Measurements from ENCODE around the gene XRCC5.

The XRCC5 gene

DNA sequence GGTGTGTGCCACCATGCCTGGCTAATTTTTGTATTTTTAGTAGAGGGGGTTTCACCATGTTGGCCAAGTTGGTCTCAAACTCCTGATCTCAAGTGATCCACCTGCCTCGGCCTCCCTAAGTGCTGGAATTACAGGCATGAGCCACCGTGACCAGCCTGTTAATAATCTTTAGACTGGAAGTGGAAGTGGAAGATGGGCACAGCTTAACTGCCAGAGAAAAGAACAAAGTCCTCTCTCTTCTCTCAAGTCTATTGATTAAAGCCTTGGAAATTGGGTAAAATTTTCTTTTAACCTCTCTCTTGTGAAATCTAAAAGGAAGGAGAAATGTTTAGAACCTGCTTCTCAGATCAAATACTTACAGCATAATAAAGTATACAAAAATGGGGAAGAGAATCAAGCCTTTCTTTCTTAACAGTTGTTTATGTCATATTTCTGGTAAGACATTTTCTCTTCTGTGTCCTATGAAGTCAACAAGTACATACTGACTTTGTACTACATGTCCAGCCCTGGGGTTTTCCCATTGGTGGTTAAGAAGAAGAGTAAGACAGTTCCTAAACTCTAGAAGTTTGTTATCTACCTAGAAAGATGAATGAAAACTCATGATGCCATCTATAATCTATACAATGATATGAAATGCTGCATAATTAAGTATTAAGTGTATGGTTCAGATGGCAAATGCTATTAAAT is 22.8 kb upstream of the XRCC5 start:
- DNase-seq: no peak

DNA sequence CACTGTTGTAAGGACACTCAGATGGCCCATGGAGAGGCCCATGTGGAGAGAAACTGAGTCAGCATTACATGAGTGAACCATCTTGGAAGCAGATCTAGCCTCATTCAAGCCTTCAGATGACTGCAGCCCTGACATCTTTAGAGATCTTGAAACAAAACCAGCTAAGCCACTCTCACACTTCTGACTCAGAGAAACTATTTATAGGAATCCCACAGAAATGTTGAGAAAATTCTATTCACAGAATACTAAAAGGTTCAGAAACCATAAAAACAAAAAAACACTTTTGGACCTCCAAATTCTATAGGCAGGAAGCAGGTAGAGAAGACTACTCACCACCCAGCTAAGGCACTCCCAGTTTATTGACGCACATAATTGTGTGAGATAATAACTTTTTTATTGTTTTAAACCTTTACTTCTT is 18.8 kb upstream of the XRCC5 start:
- no peak for DNase-seq

DNA sequence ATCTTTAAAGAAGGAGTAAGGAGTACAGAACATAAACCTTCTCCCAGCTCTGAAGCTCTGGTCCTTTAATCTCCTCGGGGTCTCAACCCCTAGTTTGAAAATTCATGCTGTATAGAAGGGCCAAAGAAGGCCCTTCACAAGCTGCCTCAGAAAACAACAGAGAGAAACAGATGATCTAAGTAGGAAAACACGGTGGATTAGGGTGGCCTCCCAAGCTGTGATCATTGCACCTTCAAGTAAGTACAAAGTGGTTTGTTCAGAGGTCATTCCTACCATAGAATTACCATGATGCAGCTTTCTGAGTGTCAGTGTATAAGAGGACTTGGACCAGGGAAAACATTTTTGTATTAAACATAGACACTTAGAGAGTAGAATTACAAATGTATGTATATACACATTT is 16.5 kb upstream of the XRCC5 start:
- DNase-seq: no peak

DNA sequence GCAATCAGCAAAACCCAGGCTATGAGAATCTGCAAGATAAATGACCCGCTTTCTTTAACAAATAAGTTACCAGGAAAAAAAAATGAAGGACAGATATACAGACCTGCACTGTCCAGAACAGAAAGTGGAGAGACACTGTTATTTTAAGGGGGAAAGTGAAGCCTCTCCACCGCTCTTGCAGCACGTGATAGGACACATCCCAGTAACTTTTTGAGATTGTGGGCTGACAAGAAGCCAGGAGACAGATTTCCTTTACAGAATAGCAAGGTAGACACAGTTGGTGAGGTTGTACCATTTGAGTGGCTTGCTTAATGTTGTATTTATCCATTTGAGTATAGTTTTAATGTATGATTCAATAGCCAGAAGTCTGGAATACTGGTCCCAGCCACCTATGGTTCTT is 14.4 kb upstream of the XRCC5 start:
- DNase-seq: no peak

GRCh38 chr2:216098421-216099334 is 10.5 kb upstream of the XRCC5 start:
- DNase-seq: no peak

- no peak for DNase-seq
Measured at GRCh38 chr2:216101109-216101508, 8.0 kb upstream of the XRCC5 start.

GRCh38 chr2:216103213-216103612 is 5.9 kb upstream of the XRCC5 start:
- DNase-seq: no peak

DNA sequence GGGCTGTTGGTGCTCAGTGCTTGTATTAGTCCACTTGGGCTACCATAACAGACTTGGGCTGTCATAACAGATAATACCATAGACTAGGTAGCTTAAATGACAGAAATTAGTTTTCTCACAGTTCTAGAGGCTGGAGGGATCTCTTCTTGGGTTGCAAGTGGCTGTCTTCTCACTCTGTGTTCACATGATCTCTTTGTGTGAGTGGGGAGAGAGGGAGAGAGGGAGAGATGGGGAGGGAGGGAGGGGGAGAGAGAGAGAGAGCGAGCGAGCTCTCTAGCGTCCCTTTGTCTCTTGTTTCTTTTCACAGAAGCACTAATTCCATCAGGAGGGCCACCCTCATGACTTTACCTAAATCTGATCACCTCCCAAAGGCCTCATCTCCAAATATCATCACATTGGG is 4.5 kb upstream of the XRCC5 start:
- DNase-seq: no peak

GRCh38 chr2:216107320-216107719 is 1.8 kb upstream of the XRCC5 start:
- no peak for DNase-seq

- DNase-seq: no peak
Measured at GRCh38 chr2:216107760-216108159, 1.4 kb upstream of the XRCC5 start.

- no peak for DNase-seq
Measured at GRCh38 chr2:216108310-216108966, 710 bp upstream of the XRCC5 start.

- DNase-seq: no peak
Measured at GRCh38 chr2:216109962-216110614, 940 bp downstream of the XRCC5 start.

DNA sequence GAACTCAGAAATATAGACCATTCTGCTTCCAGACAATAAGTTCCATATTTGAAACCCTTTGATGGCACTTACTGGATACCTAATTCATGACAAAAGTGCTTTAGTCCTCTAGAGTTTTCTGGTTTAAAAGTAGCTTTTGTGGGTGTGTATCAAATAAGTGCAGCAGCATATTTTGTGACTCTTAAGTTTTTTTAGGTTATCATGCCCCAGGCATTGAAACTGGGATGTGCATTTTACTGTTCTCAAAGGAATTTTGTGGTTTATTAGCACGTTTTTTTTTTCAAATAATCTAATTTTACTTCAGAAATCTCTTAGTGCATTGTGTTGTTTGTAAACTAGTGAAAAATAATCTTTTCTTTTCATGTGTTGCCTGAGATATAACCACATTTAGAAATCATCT is 1.5 kb downstream of the XRCC5 start:
- no peak for DNase-seq

- no peak for DNase-seq
Measured at GRCh38 chr2:216111122-216111521, 2.0 kb downstream of the XRCC5 start.

GRCh38 chr2:216112926-216113325 is 3.8 kb downstream of the XRCC5 start:
- no peak for DNase-seq

- DNase-seq: no peak
Measured at GRCh38 chr2:216113572-216113971, 4.4 kb downstream of the XRCC5 start.

DNA sequence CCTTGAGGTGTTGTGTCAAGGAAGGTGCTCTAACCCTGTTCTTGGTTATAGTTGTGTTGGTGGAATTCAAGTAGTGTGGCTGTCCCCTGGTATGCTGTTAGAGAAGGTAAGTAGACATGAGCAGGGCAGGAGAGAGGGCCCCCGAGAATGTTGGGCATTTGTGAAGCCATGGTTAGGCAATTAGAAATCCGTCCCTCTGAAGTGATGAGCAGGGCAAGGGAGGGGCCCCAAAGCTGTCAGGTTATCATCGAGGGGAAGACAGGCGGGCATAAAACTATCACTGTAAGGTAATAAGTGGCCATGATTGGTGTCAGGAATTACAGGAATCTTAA is 5.2 kb downstream of the XRCC5 start:
- DNase-seq: no peak

DNA sequence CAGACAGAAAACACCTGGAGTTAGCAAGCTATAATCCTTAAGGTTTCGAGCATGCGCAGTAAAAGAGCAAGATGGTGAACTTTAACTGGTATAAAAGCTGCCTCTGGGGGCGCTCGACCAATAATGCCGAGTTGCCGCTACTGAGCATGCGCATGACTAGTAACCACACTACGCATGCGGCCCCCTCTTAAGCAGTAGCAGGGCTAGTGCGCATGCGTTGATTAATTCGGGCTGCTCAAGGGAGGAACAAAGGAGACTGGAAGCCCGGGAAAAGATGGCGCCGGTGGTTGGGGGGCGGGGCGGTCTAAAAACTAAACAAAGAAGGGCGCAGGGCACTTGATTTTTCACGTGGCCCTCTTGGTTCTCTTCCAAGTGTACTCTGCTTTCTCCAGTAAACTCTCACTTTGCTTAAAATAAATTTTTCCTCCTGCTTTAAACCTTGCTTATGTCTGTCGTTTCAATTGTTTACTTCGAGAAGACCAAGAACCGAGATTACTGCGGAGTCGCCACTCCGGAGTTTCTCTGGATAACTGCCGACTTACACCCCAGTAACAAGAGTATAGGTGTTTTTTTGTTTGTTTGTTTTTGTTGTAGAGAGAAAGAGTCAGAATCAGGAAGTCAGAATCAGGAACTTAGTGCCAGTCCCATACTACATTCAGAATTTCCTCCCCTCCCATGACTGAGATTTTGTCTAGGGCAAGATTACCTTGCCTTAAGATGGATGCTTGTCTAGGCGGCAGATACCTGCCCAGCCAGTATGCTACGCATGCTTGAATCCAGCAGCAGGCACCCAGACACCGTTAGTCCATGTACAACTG is 5.8 kb downstream of the XRCC5 start:
- DNase-seq: peak; percentile 93

- DNase-seq: no peak
Measured at GRCh38 chr2:216116418-216116817, 7.3 kb downstream of the XRCC5 start.

DNA sequence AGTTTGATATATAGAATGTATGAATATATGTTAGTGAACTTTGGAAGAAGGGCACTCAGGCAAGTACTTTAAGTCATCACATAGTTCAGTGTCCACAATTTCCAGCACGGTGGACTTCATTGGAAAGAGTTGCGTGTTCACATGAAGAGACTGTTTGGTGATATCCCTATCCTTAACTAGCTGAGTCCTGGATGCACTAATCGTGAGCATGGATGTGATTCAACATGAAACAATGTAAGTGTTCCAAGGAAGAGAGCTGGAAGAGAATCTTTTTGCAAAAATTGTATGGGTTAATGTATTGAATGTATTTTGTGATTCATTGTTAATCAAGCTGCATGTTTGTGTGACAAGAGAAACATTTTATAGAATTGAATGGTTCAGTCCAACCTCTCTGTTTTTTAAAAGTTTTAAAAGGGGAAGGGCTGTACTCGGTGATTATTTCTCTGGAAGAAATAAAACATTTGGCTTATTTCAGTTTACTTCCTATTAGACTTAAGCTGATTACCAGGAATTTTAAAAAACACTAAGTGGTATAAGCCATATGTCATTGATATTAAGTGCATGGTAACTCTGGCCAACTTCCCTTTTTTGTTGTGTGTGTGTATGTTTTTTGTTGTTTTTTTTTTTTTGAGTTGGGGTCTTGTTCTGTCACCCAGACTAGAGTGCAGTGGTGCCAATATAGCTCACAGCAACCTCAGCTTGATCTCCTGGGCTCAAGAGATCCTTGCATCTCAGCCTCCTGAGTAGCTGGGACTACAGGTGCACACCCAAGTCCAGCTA is 8.6 kb downstream of the XRCC5 start:
- DNase-seq: no peak

- no peak for DNase-seq
Measured at GRCh38 chr2:216118474-216118873, 9.3 kb downstream of the XRCC5 start.

GRCh38 chr2:216119146-216119545 is 10.0 kb downstream of the XRCC5 start:
- DNase-seq: no peak
